ENCODE data around the gene UTF1. TPM values are rescaled to one million over a fixed set of nuclear protein-coding genes. Genes with fewer than 3 reads are reported as not detected.

UTF1 gene
- total and polyA plus RNA-seq, 7 experiments from 2014 or later = 0.56 TPM; not detected in 6

- DNase-seq (peak in 1 of 9 donors; percentile 6), ATAC-seq (no peak)
- Mint-ChIP-seq H3K9me3 (peaks cover 0 to 3% (median 0%) of the 10 kb centered on the region in 11 donors), H3K4me1 (peaks cover 0 to 4% (median 0%) of the 10 kb centered on the region in 7 donors), H3K4me3 (no peak overlapping the region), H3K27me3 (peaks cover 0 to 19% (median 0%) of the 10 kb centered on the region in 5 donors), H3K36me3 (no peaks in the 10 kb centered on the region), H3K27ac (no peak overlapping the region)
- ChIA-PET POLR2A (no interaction called here), CTCF (interaction anchor here (0.6 kb wide), 1 partner anchor 41 kb away, joined by 4 read pairs; no protein-coding TSS in a partner anchor)
- Histone ChIP-seq H3K36me3 (ENCODE audit: control insufficient read depth in 2 of 3, insufficient read depth in 3 of 3, low read length in 3 of 3) (no peaks in the 10 kb centered on the region), H3K27me3 (ENCODE audit: control insufficient read depth in 2 of 2, insufficient read depth in 2 of 2, low read length in 2 of 2) (no peaks in the 10 kb centered on the region), H3K4me3 (ENCODE audit: low read length) (no peak overlapping the region), H3K9me3 (ENCODE audit: control insufficient read depth in 2 of 3, low read length in 3 of 3) (no peaks in the 10 kb centered on the region), H3K4me1 (ENCODE audit: control insufficient read depth in 2 of 2, insufficient read depth in 2 of 2, low read length in 2 of 2) (no peaks in the 10 kb centered on the region), H3K27ac (ENCODE audit: low read depth, low read length) (no peak overlapping the region)
- intact Hi-C loops (cut with micrococcal nuclease) = no loop called here
Observed at GRCh38 chr10:133214468-133215410, 15.3 kb upstream of the UTF1 start.

- ATAC-seq = no peak
- CTCF ChIA-PET = interaction anchor here (0.6 kb wide), 1 partner anchor 40 kb away, joined by 4 read pairs; no protein-coding TSS in a partner anchor
Observed at GRCh38 chr10:133215586-133215985, 14.4 kb upstream of the UTF1 start.

GRCh38 chr10:133216776-133217175, 13.2 kb upstream of the UTF1 start:
- Histone ChIP-seq H3K36me3 (ENCODE audit: control insufficient read depth in 2 of 3, insufficient read depth in 3 of 3, low read length in 3 of 3) (no peaks in the 10 kb centered on the region), H3K4me1 (ENCODE audit: control insufficient read depth in 2 of 2, insufficient read depth in 2 of 2, low read length in 2 of 2) (no peaks in the 10 kb centered on the region), H3K27me3 (ENCODE audit: control insufficient read depth in 2 of 2, insufficient read depth in 2 of 2, low read length in 2 of 2) (no peaks in the 10 kb centered on the region), H3K27ac (ENCODE audit: low read depth, low read length) (no peak overlapping the region), H3K4me3 (ENCODE audit: low read length) (no peak overlapping the region), H3K9me3 (ENCODE audit: control insufficient read depth in 2 of 3, low read length in 3 of 3) (no peaks in the 10 kb centered on the region)
- ChIA-PET POLR2A (no interaction called here), CTCF (no interaction called here)
- ATAC-seq (no peak), DNase-seq (no peak)
- Mint-ChIP-seq H3K36me3 (no peaks in the 10 kb centered on the region), H3K4me1 (no peaks in the 10 kb centered on the region), H3K4me3 (no peak overlapping the region), H3K9me3 (peaks cover 0 to 3% (median 0%) of the 10 kb centered on the region in 11 donors), H3K27ac (no peak overlapping the region), H3K27me3 (peaks cover 5 to 24% (median 9%) of the 10 kb centered on the region in 5 donors)
- intact Hi-C loops (cut with micrococcal nuclease) = no loop called here

More at GRCh38 chr10:133215586-133215985, 14.4 kb upstream of the UTF1 start:
- Mint-ChIP-seq H3K27ac (no peak overlapping the region), H3K36me3 (no peaks in the 10 kb centered on the region), H3K9me3 (peaks cover 0 to 3% (median 0%) of the 10 kb centered on the region in 11 donors), H3K4me1 (peaks cover 0 to 2% (median 0%) of the 10 kb centered on the region in 7 donors), H3K4me3 (no peak overlapping the region), H3K27me3 (peaks cover 0 to 19% (median 0%) of the 10 kb centered on the region in 5 donors)
- no peak overlapping the region for H3K27ac ChIP-seq (ENCODE audit: low read depth, low read length)
- POLR2A ChIA-PET = no interaction called here
- H3K4me3 ChIP-seq (ENCODE audit: low read length) = no peak overlapping the region
- intact Hi-C loops (cut with micrococcal nuclease) = no loop called here
- no peaks in the 10 kb centered on the region for H3K9me3 ChIP-seq (ENCODE audit: control insufficient read depth in 2 of 3, low read length in 3 of 3)
- no peaks in the 10 kb centered on the region for H3K4me1 ChIP-seq (ENCODE audit: control insufficient read depth in 2 of 2, insufficient read depth in 2 of 2, low read length in 2 of 2)
- no peaks in the 10 kb centered on the region for H3K27me3 ChIP-seq (ENCODE audit: control insufficient read depth in 2 of 2, insufficient read depth in 2 of 2, low read length in 2 of 2)
- H3K36me3 ChIP-seq (ENCODE audit: control insufficient read depth in 2 of 3, insufficient read depth in 3 of 3, low read length in 3 of 3) = no peaks in the 10 kb centered on the region
- DNase-seq = peak in 1 of 9 donors; percentile 3

GRCh38 chr10:133217800-133218589, 12.0 kb upstream of the UTF1 start:
- H3K4me1 Mint-ChIP-seq = no peaks in the 10 kb centered on the region
- Histone ChIP-seq H3K36me3 (ENCODE audit: control insufficient read depth in 2 of 3, insufficient read depth in 3 of 3, low read length in 3 of 3) (no peaks in the 10 kb centered on the region), H3K4me3 (ENCODE audit: low read length) (no peak overlapping the region), H3K27me3 (ENCODE audit: control insufficient read depth in 2 of 2, insufficient read depth in 2 of 2, low read length in 2 of 2) (no peaks in the 10 kb centered on the region), H3K4me1 (ENCODE audit: control insufficient read depth in 2 of 2, insufficient read depth in 2 of 2, low read length in 2 of 2) (no peaks in the 10 kb centered on the region), H3K9me3 (ENCODE audit: control insufficient read depth in 2 of 3, low read length in 3 of 3) (no peaks in the 10 kb centered on the region), H3K27ac (ENCODE audit: low read depth, low read length) (no peak overlapping the region)
- peaks cover 0 to 3% (median 0%) of the 10 kb centered on the region in 11 donors for H3K9me3 Mint-ChIP-seq
- peaks cover 5 to 18% (median 9%) of the 10 kb centered on the region in 5 donors for H3K27me3 Mint-ChIP-seq
- ATAC-seq (no peak), DNase-seq (peak in 1 of 9 donors; percentile 5)
- H3K36me3 Mint-ChIP-seq = no peaks in the 10 kb centered on the region
- POLR2A ChIA-PET = no interaction called here
- CTCF ChIA-PET = no interaction called here
- no peak overlapping the region for H3K27ac Mint-ChIP-seq
- H3K4me3 Mint-ChIP-seq = no peak overlapping the region
- intact Hi-C loops (cut with micrococcal nuclease) = no loop called here

GRCh38 chr10:133218891-133219290, 11.1 kb upstream of the UTF1 start:
- H3K4me1 Mint-ChIP-seq = no peaks in the 10 kb centered on the region
- H3K27me3 Mint-ChIP-seq = peaks cover 5 to 18% (median 9%) of the 10 kb centered on the region in 5 donors
- Histone ChIP-seq H3K36me3 (ENCODE audit: control insufficient read depth in 2 of 3, insufficient read depth in 3 of 3, low read length in 3 of 3) (no peaks in the 10 kb centered on the region), H3K27me3 (ENCODE audit: control insufficient read depth in 2 of 2, insufficient read depth in 2 of 2, low read length in 2 of 2) (no peaks in the 10 kb centered on the region), H3K27ac (ENCODE audit: low read depth, low read length) (no peak overlapping the region), H3K9me3 (ENCODE audit: control insufficient read depth in 2 of 3, low read length in 3 of 3) (no peaks in the 10 kb centered on the region), H3K4me3 (ENCODE audit: low read length) (no peak overlapping the region), H3K4me1 (ENCODE audit: control insufficient read depth in 2 of 2, insufficient read depth in 2 of 2, low read length in 2 of 2) (no peaks in the 10 kb centered on the region)
- H3K27ac Mint-ChIP-seq = no peak overlapping the region
- ATAC-seq (no peak), DNase-seq (no peak)
- no peaks in the 10 kb centered on the region for H3K36me3 Mint-ChIP-seq
- POLR2A ChIA-PET = no interaction called here
- intact Hi-C loops (cut with micrococcal nuclease) = no loop called here
- CTCF ChIA-PET = no interaction called here
- peaks cover 0 to 5% (median 0%) of the 10 kb centered on the region in 11 donors for H3K9me3 Mint-ChIP-seq
- H3K4me3 Mint-ChIP-seq = no peak overlapping the region

GRCh38 chr10:133219782-133220181, 10.2 kb upstream of the UTF1 start:
- no peak for DNase-seq
- Histone ChIP-seq H3K4me3 (ENCODE audit: low read length) (no peak overlapping the region), H3K27me3 (ENCODE audit: control insufficient read depth in 2 of 2, insufficient read depth in 2 of 2, low read length in 2 of 2) (no peaks in the 10 kb centered on the region), H3K36me3 (ENCODE audit: control insufficient read depth in 2 of 3, insufficient read depth in 3 of 3, low read length in 3 of 3) (no peaks in the 10 kb centered on the region), H3K27ac (ENCODE audit: low read depth, low read length) (no peak overlapping the region), H3K9me3 (ENCODE audit: control insufficient read depth in 2 of 3, low read length in 3 of 3) (no peaks in the 10 kb centered on the region), H3K4me1 (ENCODE audit: control insufficient read depth in 2 of 2, insufficient read depth in 2 of 2, low read length in 2 of 2) (no peaks in the 10 kb centered on the region)
- Mint-ChIP-seq H3K27me3 (peaks cover 5 to 18% (median 9%) of the 10 kb centered on the region in 5 donors), H3K4me1 (no peaks in the 10 kb centered on the region), H3K4me3 (no peak overlapping the region), H3K27ac (no peak overlapping the region), H3K9me3 (peaks cover 0 to 5% (median 0%) of the 10 kb centered on the region in 11 donors), H3K36me3 (no peaks in the 10 kb centered on the region)
- ChIA-PET POLR2A (no interaction called here), CTCF (no interaction called here)
- no peak for ATAC-seq
- intact Hi-C loops (cut with micrococcal nuclease) = no loop called here
